ENCODE measurements around the gene NAV1.

DNA sequence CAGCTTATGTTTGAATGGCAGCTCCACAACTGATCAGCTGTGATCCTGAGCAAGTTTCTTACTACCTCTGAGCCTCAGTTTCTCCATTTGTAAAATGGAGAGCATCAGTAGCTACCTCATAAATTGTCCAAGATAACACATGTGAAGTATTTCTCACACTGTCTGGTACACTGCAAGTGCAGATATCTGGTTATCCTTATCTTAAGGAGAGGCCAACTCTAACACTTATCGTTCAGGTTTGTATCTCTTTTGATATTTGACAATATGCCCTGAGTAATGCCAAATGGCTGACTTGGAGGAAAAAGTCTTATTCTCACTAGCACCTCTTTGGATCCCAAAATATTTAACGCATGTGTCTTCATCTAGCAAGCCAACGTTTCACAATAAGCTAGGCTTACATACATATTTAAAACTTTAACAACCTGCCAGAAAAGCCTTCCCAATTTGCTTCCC, 34.7 kb upstream of the NAV1 start:
- no peak for TF ChIP-seq CTCF (IDR thresholded peaks at IDR 0.05)
- TF ChIP-seq POLR2A (IDR thresholded peaks at IDR 0.05) = no peak
